NCI-H2196 (cell line): ENCODE data around the gene CCDC33.
"Not testable (repeated sequence)": the region's sequence is repeated elsewhere in the genome, so short reads cannot be mapped to it uniquely, and the experiment has no call there.

Experiments used
- DNase-seq: peaks from one replicate; lab custom pipeline; 2025; ENCODE audit not compliant: unreplicated experiment; lab: John Stamatoyannopoulos, UW

Gene CCDC33

GRCh38 chr15:74356050-74356449 is 119.9 kb downstream of the CCDC33 start:
- DNase-seq: not testable (repeated sequence)

GRCh38 chr15:74357514-74357913 is 121.4 kb downstream of the CCDC33 start:
- not testable (repeated sequence) for DNase-seq

GRCh38 chr15:74359376-74359775 is 123.2 kb downstream of the CCDC33 start:
- DNase-seq: not testable (repeated sequence)

- DNase-seq: not testable (repeated sequence)
Observed at GRCh38 chr15:74360855-74361254, 124.7 kb downstream of the CCDC33 start.

- DNase-seq: no peak
Observed at GRCh38 chr15:74362482-74362881, 126.4 kb downstream of the CCDC33 start.

GRCh38 chr15:74364936-74365597 is 128.9 kb downstream of the CCDC33 start:
- DNase-seq: no peak

GRCh38 chr15:74365598-74366445 is 129.7 kb downstream of the CCDC33 start:
- DNase-seq: no peak

- DNase-seq: no peak
Observed at GRCh38 chr15:74367296-74367854, 131.2 kb downstream of the CCDC33 start, which contains the start of gene CYP11A1. Gene CYP11A1 (minus strand): TSS chr15:74367646. CDS start chr15:74367585, 61 bp downstream.

GRCh38 chr15:74368121-74368520 is 132.0 kb downstream of the CCDC33 start:
- no peak for DNase-seq

- no peak for DNase-seq
Observed at GRCh38 chr15:74369084-74369745, 133.1 kb downstream of the CCDC33 start.

GRCh38 chr15:74369756-74370155 is 133.6 kb downstream of the CCDC33 start:
- DNase-seq: no peak

GRCh38 chr15:74370471-74370870 is 134.3 kb downstream of the CCDC33 start:
- DNase-seq: no peak

- DNase-seq: no peak
Observed at GRCh38 chr15:74373056-74373650, 137.0 kb downstream of the CCDC33 start.

- DNase-seq: peak; percentile 81
Observed at GRCh38 chr15:74373731-74374647, 137.9 kb downstream of the CCDC33 start.

GRCh38 chr15:74374648-74375302 is 138.6 kb downstream of the CCDC33 start:
- no peak for DNase-seq

- peak; percentile 72 for DNase-seq
Observed at GRCh38 chr15:74375303-74375693, 139.2 kb downstream of the CCDC33 start.

- DNase-seq: no peak
Observed at GRCh38 chr15:74376226-74376625, 140.1 kb downstream of the CCDC33 start.

- DNase-seq: no peak
Observed at GRCh38 chr15:74376825-74377581, 140.9 kb downstream of the CCDC33 start.
